Adrenal gland (tissue), 12 donors: ENCODE data around the gene N4BP2. TPM values are rescaled to one million over a fixed set of nuclear protein-coding genes. Genes with fewer than 3 reads are reported as not detected.
"Not testable (repeated sequence)": the region's sequence is repeated elsewhere in the genome, so short reads cannot be mapped to it uniquely, and the experiment has no call there.

Experiments used
- DNase-seq, 7 donors: peaks; one replicate each; pipeline ENCODE4 v3.0.0-alpha.2; 2019 to 2020
- H3K27ac ChIP-seq, 5 donors: fragments of 200-600 bp; sonication (generic) in 4 of 5; 1 replicate in 3 of 5; 2 replicates in 2 of 5; pipeline versions ENCODE4 v1.5.1 to v1.8.0; 2016 to 2020; ENCODE audit warnings: mild to moderate bottlenecking in 1 of 5
- H3K27me3 ChIP-seq: fragments of 200-600 bp; 2 replicates; pipeline ENCODE4 v1.8.0; 2021
- H3K36me3 ChIP-seq, 2 donors: fragments of 200-600 bp; replicated peaks in 1 of 2; 1 replicate in 1 of 2; 2 replicates in 1 of 2; pipeline versions ENCODE4 v1.5.1 to v1.8.0; 2018 to 2022
- H3K4me1 ChIP-seq, 2 donors: fragments of 200-600 bp; replicated peaks in 1 of 2; 1 replicate in 1 of 2; 2 replicates in 1 of 2; pipeline versions ENCODE4 v1.5.1 to v1.8.0; 2018 to 2021
- H3K4me3 ChIP-seq, 4 donors: fragments of 200-600 bp; sonication (generic) in 3 of 4; one replicate each; pipeline ENCODE4 v1.5.1; 2016 to 2018
- H3K9me3 ChIP-seq, 3 donors: fragments of 200-600 bp; sonication (generic) in 1 of 3; replicated peaks in 1 of 3; 1 replicate in 2 of 3; 2 replicates in 1 of 3; pipeline versions ENCODE4 v1.5.1 to v1.8.0; 2016 to 2021
- POLR2A ChIP-seq, 2 donors: fragments of 450-650 bp; IDR thresholded peaks; one replicate each; pipeline ENCODE4 v1.6.1; 2017; ENCODE audit warnings: antibody characterized with exemption in 2 of 2, mild to moderate bottlenecking in 2 of 2, moderate library complexity in 1 of 2
- WGBS, 4 donors: extraction: QIAGEN DNeasy Blood & Tissue Kit in 2 of 4; methylation state at CpG; one replicate each; pipeline versions ENCODE4 v1.1.5 to v1.1.7; 2013 to 2017; 5-methylcytosine and 5-hydroxymethylcytosine counted together
- intact Hi-C, 2 donors: fragments of 100-400 bp; cut with DNase I; formaldehyde crosslinking; loops; one replicate each; pipeline versions ENCODE4 v1.14.1 to v1.15.0; 2022 to 2023
- polyA plus RNA-seq, 3 donors: library from polyadenylated mRNA; stranded (reverse); fragments of 200-250 nt in 2 of 3; fragments of 350-450 nt in 1 of 3; fragmentation: Illumina TruSeq in 1 of 3; extraction: RNeasy Lipid Tissue Mini Kit (QIAGEN cat#74804) in 1 of 3; gene quantifications; one replicate each; pipeline ENCODE4 v1.2.3, GENCODE V29; 2013 to 2014
- total RNA-seq, 9 donors: library from RNA; depleted of rRNA in 4 of 9; stranded (reverse); fragments of >200 nt in 4 of 9; fragments of 120-200 nt in 1 of 9; fragmentation: NEBNext Ultra II Directional in 1 of 9; extraction: Animal tissue kit (Norgen Biotek cat#: 25700) in 1 of 9; gene quantifications; one replicate each; pipeline versions ENCODE4 v1.1.0 to v1.2.4, GENCODE V29; 2013 to 2023
- TF ChIP-seq, protein P1 (sequence below), 6 experiments: fragments of 450-650 bp in 4 of 6; fragments of 200-600 bp in 2 of 6; sonication (generic) in 1 of 6; IDR thresholded peaks; 1 replicate in 5 of 6; 2 replicates in 1 of 6; pipeline versions ENCODE4 v1.5.1 to v1.8.0; 2016 to 2021; ENCODE audit warnings: antibody characterized with exemption in 6 of 6, mild to moderate bottlenecking in 2 of 6, moderate library complexity in 1 of 6
- donor health status: healthy with polysubstance abuse.
- donor health status: Bipolar disorder and iron deficiency.
- donor health status: DM: yes; HTN: yes; CAD: no.
- donor health status: DM: no; HTN: no; CAD: no.
- donor health status: DM: no; HTN: no; CAD: no.
- donor health status: DM: yes; HTN: yes; CAD: no.

Gene N4BP2
- total and polyA plus RNA-seq, 12 donors, result 0.97 to 15.1 (median 4.6) TPM

DNA sequence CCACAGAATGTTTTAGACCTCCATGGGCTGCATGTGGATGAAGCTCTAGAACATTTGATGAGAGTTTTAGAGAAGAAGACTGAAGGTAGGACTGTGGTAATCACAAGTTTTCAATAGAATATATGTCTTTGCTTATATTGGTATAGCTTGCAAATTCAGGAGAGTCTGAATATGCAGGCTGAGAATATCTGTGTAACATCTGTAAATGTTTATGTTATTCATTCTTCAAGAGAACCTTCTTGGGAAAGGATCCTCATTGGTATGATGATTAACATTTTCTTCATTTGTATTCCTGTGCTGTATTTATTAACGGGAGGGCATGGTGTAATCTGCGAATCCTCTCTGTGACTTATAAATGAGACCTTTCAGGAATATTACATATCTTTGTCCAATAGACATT is 88.1 kb downstream of the N4BP2 start:
- WGBS, 4 donors, result 74 to 99% (median 92%) methylated on average over 2 of the region's 2 CpGs

GRCh38 chr4:40147490-40147889 is 90.8 kb downstream of the N4BP2 start:
- not testable (repeated sequence) for H3K27me3 ChIP-seq, H3K36me3 ChIP-seq, H3K4me1 ChIP-seq, H3K9me3 ChIP-seq, H3K27ac ChIP-seq, H3K4me3 ChIP-seq, DNase-seq
- WGBS, 4 donors, result 93 to 97% (median 94%) methylated on average over 3 to 31 of the region's 31 CpGs; no CpG with 5 or more reads in 1 of the 4 donors
- intact Hi-C loops, result loop anchor here in 1 of 2 donors (5.0 kb wide), 1 partner anchor 160 kb away; no protein-coding TSS in a partner anchor

More for the DNA sequence above, 88.1 kb downstream of the N4BP2 start:
- no peaks in the 10 kb centered on the region for H3K36me3 ChIP-seq
- H3K4me3 ChIP-seq, result no peak overlapping the region
- H3K4me1 ChIP-seq, result no peaks in the 10 kb centered on the region
- intact Hi-C loops, result loop anchor here in 1 of 2 donors (5.0 kb wide), 1 partner anchor 163 kb away; no protein-coding TSS in a partner anchor
- no peak for TF ChIP-seq POLR2A (IDR thresholded peaks at IDR 0.05)
- TF ChIP-seq, protein P1, sequence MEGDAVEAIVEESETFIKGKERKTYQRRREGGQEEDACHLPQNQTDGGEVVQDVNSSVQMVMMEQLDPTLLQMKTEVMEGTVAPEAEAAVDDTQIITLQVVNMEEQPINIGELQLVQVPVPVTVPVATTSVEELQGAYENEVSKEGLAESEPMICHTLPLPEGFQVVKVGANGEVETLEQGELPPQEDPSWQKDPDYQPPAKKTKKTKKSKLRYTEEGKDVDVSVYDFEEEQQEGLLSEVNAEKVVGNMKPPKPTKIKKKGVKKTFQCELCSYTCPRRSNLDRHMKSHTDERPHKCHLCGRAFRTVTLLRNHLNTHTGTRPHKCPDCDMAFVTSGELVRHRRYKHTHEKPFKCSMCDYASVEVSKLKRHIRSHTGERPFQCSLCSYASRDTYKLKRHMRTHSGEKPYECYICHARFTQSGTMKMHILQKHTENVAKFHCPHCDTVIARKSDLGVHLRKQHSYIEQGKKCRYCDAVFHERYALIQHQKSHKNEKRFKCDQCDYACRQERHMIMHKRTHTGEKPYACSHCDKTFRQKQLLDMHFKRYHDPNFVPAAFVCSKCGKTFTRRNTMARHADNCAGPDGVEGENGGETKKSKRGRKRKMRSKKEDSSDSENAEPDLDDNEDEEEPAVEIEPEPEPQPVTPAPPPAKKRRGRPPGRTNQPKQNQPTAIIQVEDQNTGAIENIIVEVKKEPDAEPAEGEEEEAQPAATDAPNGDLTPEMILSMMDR (IDR thresholded peaks at IDR 0.05), result no peak
- no peak for DNase-seq
- no peaks in the 10 kb centered on the region for H3K27me3 ChIP-seq
- no peak overlapping the region for H3K27ac ChIP-seq
- H3K9me3 ChIP-seq, result no peaks in the 10 kb centered on the region

DNA sequence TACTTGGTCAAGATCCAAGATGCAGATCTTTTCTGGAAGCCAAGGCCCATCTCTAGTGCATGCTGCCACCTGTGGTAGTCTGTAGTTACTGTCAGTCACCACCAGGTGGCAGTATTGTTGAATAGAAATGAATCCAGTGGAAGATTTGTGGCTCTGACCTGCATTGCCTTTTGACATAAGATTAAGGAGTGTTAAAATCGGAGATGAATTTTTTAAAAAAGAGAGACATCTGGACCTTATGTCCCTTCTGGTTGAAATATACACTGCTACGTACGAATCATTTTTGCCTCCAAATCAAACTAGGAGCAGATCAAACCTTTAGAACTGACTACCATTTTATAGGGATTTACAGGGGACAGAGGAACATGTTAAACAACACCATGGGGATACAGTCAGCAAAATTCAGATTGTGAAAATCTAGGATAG is 93.3 kb downstream of the N4BP2 start:
- no peak for TF ChIP-seq POLR2A (IDR thresholded peaks at IDR 0.05)
- TF ChIP-seq, protein P1 (IDR thresholded peaks at IDR 0.05), result peak; percentile 84 to 93 (median 86)
- Histone ChIP-seq H3K4me3 (no peak overlapping the region), H3K4me1 (no peaks in the 10 kb centered on the region), H3K27me3 (no peaks in the 10 kb centered on the region), H3K9me3 (no peaks in the 10 kb centered on the region), H3K27ac (no peak overlapping the region), H3K36me3 (no peaks in the 10 kb centered on the region)
- 74 to 83% (median 78%) methylated on average over 3 of the region's 3 CpGs for WGBS, 4 donors
- peak; percentile 55 to 83 (median 65) for DNase-seq
- intact Hi-C loops, result loop anchor here (5.0 kb wide), 1 partner anchor 157 kb away; no protein-coding TSS in a partner anchor

DNA sequence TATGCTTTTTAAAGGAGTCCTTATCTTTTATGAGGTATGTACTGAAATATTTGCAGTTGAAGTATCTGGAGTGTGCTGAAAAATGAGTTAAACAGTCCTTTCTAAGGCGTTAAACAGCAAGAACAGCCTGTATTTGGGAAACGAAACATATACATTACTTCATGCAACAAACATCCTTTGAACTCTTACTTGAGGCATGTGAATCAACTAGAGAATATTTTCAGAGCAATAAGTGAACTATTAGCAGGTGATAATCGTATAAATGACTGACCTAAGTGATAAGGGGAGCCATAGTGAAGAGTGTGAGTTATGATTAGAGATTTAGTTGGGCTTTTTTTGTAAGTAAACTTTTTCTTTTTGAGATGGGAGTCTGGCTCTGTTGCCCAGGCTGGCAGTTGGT is 94.3 kb downstream of the N4BP2 start:
- Histone ChIP-seq H3K9me3 (no peaks in the 10 kb centered on the region), H3K27ac (no peak overlapping the region), H3K36me3 (no peaks in the 10 kb centered on the region), H3K4me3 (no peak overlapping the region), H3K27me3 (no peaks in the 10 kb centered on the region), H3K4me1 (no peaks in the 10 kb centered on the region)
- intact Hi-C loops, result loop anchor here in 1 of 2 donors (5.0 kb wide), 1 partner anchor 156 kb away; no protein-coding TSS in a partner anchor
- no peak for DNase-seq
- no peak for TF ChIP-seq POLR2A (IDR thresholded peaks at IDR 0.05)
- TF ChIP-seq, protein P1 (IDR thresholded peaks at IDR 0.05), result no peak
- 89 to 95% (median 94%) methylated on average over 3 of the region's 3 CpGs for WGBS, 4 donors

- Histone ChIP-seq H3K36me3 (no peaks in the 10 kb centered on the region), H3K9me3 (no peaks in the 10 kb centered on the region), H3K27ac (no peak overlapping the region), H3K4me1 (no peaks in the 10 kb centered on the region), H3K27me3 (no peaks in the 10 kb centered on the region), H3K4me3 (no peak overlapping the region)
- WGBS, 4 donors, result 75 to 84% (median 81%) methylated on average over 4 of the region's 4 CpGs
- no peak for TF ChIP-seq POLR2A (IDR thresholded peaks at IDR 0.05)
- TF ChIP-seq, protein P1 (IDR thresholded peaks at IDR 0.05), result no peak
- DNase-seq, result no peak
- intact Hi-C loops, result loop anchor here in 1 of 2 donors (5.0 kb wide), 1 partner anchor 155 kb away; no protein-coding TSS in a partner anchor
Observed at GRCh38 chr4:40152637-40153036, 96.0 kb downstream of the N4BP2 start.
